NT2/D1 (cell line): ENCODE measurements around the gene MAGI1.

Experiments used
- YY1 ChIP-seq: IDR thresholded peaks from 2 replicates; pipeline ENCODE4 v1.6.1; 2011; ENCODE audit not compliant: insufficient read length, insufficient read depth
- ZNF274 ChIP-seq: IDR thresholded peaks from 2 replicates; pipeline ENCODE4 v1.6.1; 2011; ENCODE audit warnings: mild to moderate bottlenecking, low read depth, low read length

- TF ChIP-seq YY1 (no peak), ZNF274 (no peak)
Measured at GRCh38 chr3:65878831-65879230, 159.9 kb downstream of the MAGI1 start.
